Neural progenitor cell (in vitro differentiated cells): ENCODE measurements around the gene SEL1L3.

Source experiments
- CTCF ChIP-seq: fragments of 200-600 bp; sonication (generic); IDR thresholded peaks from 2 replicates; pipeline ENCODE4 v1.5.1; 2017; ENCODE audit warnings: antibody characterized with exemption, mild to moderate bottlenecking
- EZH2 ChIP-seq: fragments of 200-600 bp; sonication (generic); IDR thresholded peaks from 2 replicates; pipeline ENCODE4 v1.6.1; 2017; ENCODE audit warnings: antibody characterized with exemption, mild to moderate bottlenecking, moderate library complexity
- EZH2phosphoT487 ChIP-seq: fragments of 200-600 bp; sonication (generic); IDR thresholded peaks from 2 replicates; pipeline ENCODE4 v1.6.1; 2017; ENCODE audit warnings: antibody characterized with exemption

GRCh38 chr4:25760048-25760447 is 102.7 kb downstream of the SEL1L3 start:
- TF ChIP-seq CTCF (no peak), EZH2 (no peak), EZH2phosphoT487 (no peak)
